ENCODE results near the gene FBXO45.
A peak's percentile ranks its signal among the peaks of the same experiment; 100 is the strongest.
"Not testable (repeated sequence)": the region's sequence is repeated elsewhere in the genome, so short reads cannot be mapped to it uniquely, and the experiment has no call there.

The FBXO45 gene

GRCh38 chr3:196568246-196569002, at the start of gene FBXO45, which contains the start of gene WDR53:
Gene FBXO45 (plus strand): TSS chr3:196568660. CDS start chr3:196568985, 325 bp downstream.
Gene WDR53 (minus strand): TSS chr3:196568554. CDS start chr3:196561475, 7,079 bp downstream.
- peak; percentile 85 to 91 (median 89) for DNase-seq (ENCODE audit: low read depth in 2 of 3, low spot score in 2 of 3)

GRCh38 chr3:196518966-196519717, 49.3 kb upstream of the FBXO45 start:
- peak in 1 of 3 experiments; percentile 23 for DNase-seq (ENCODE audit: low read depth in 2 of 3, low spot score in 2 of 3)

- no peak for DNase-seq (ENCODE audit: low read depth in 2 of 3, low spot score in 2 of 3)
Observed at GRCh38 chr3:196519718-196520082, 48.8 kb upstream of the FBXO45 start.

- not testable (repeated sequence) for DNase-seq (ENCODE audit: low read depth in 2 of 3, low spot score in 2 of 3)
Observed at GRCh38 chr3:196521291-196521690, 47.2 kb upstream of the FBXO45 start.

GRCh38 chr3:196523841-196524240, 44.6 kb upstream of the FBXO45 start:
- DNase-seq (ENCODE audit: low read depth in 2 of 3, low spot score in 2 of 3) = no peak

- DNase-seq (ENCODE audit: low read depth in 2 of 3, low spot score in 2 of 3) = no peak
Observed at GRCh38 chr3:196524527-196524926, 43.9 kb upstream of the FBXO45 start.

- no peak for DNase-seq (ENCODE audit: low read depth in 2 of 3, low spot score in 2 of 3)
Observed at GRCh38 chr3:196525141-196525540, 43.3 kb upstream of the FBXO45 start.

GRCh38 chr3:196528639-196529233, 39.7 kb upstream of the FBXO45 start:
- peak; percentile 79 to 92 (median 83) for DNase-seq (ENCODE audit: low read depth in 2 of 3, low spot score in 2 of 3)

GRCh38 chr3:196531418-196531817, 37.0 kb upstream of the FBXO45 start:
- no peak for DNase-seq (ENCODE audit: low read depth in 2 of 3, low spot score in 2 of 3)

GRCh38 chr3:196533260-196533681, 35.2 kb upstream of the FBXO45 start:
- DNase-seq (ENCODE audit: low read depth in 2 of 3, low spot score in 2 of 3) = no peak

GRCh38 chr3:196537319-196537984, 31.0 kb upstream of the FBXO45 start:
- peak in 2 of 3 experiments; percentile 42 to 44 for DNase-seq (ENCODE audit: low read depth in 2 of 3, low spot score in 2 of 3)

GRCh38 chr3:196541684-196542445, 26.6 kb upstream of the FBXO45 start:
- DNase-seq (ENCODE audit: low read depth in 2 of 3, low spot score in 2 of 3) = no peak

GRCh38 chr3:196544491-196544992, 23.9 kb upstream of the FBXO45 start:
- DNase-seq (ENCODE audit: low read depth in 2 of 3, low spot score in 2 of 3) = no peak

- DNase-seq (ENCODE audit: low read depth in 2 of 3, low spot score in 2 of 3) = no peak
Observed at GRCh38 chr3:196546537-196546936, 21.9 kb upstream of the FBXO45 start.

GRCh38 chr3:196547067-196547466, 21.4 kb upstream of the FBXO45 start:
- DNase-seq (ENCODE audit: low read depth in 2 of 3, low spot score in 2 of 3) = no peak

- not testable (repeated sequence) for DNase-seq (ENCODE audit: low read depth in 2 of 3, low spot score in 2 of 3)
Observed at GRCh38 chr3:196549312-196549711, 19.1 kb upstream of the FBXO45 start.

- DNase-seq (ENCODE audit: low read depth in 2 of 3, low spot score in 2 of 3) = not testable (repeated sequence)
Observed at GRCh38 chr3:196550172-196550571, 18.3 kb upstream of the FBXO45 start.

GRCh38 chr3:196552253-196552652, 16.2 kb upstream of the FBXO45 start:
- no peak for DNase-seq (ENCODE audit: low read depth in 2 of 3, low spot score in 2 of 3)

GRCh38 chr3:196553551-196553950, 14.9 kb upstream of the FBXO45 start:
- DNase-seq (ENCODE audit: low read depth in 2 of 3, low spot score in 2 of 3) = no peak

GRCh38 chr3:196554205-196554604, 14.3 kb upstream of the FBXO45 start:
- no peak for DNase-seq (ENCODE audit: low read depth in 2 of 3, low spot score in 2 of 3)
